ENCODE data around the gene ZNF519. TPM values are rescaled to one million over a fixed set of nuclear protein-coding genes. Genes with fewer than 3 reads are reported as not detected.
"Not testable (repeated sequence)": the region's sequence is repeated elsewhere in the genome, so short reads cannot be mapped to it uniquely, and the experiment has no call there.

ZNF519 gene
- total and polyA plus RNA-seq, 3 donors from 2014 or later, result 3.8 to 18.7 (median 12.6) TPM

DNA sequence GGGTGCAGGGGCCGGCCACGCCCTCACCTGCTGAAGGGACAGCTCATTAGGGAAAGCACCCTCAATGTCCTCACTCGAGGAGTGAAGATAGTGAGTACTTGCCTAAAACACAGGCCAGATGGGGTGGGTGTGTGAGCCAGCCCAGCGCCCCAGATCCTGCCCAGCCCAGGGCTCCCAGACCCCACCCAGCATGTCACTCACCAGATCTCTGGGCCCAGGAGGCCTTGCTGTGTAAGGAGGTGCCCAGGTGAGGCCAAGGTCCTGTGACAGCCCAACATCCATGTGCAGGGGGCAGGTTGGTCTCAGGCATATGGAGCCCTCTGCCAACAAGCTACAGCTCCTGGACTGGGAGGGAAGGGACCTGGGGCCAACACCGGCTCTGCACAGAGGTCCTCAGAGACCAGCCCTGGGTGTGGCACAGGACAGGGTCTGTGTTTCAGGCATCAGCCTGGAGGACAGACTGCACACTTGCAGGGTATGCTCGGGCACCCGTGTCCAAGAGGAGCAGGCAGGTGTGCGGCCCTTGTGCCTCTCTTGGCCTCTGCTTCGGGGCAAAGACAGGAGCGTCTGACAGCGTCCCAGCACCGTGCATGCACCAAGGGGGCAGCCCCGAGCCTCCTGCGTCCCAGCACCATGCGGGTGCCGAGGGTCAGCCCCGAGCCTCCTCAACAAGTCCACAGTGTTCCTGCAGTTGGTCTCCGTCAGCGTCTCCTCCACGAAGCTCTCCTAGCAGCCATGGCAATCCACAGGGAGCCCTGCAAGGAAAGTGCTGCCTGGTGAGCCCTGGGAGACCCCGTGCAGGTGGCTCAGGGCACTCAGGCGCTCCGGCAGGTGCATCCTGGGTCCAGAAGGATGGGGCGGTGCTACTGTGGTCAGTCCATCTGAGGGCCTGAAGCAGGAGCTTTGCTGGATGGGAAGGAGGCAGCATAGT lies 16.0 kb upstream of the ZNF519 start:
- H3K27ac ChIP-seq; intact Hi-C loops (cut with DNase I; ENCODE audit: low total_unique reads); H3K36me3 ChIP-seq (ENCODE audit: low read depth, missing control alignments); H3K27me3 ChIP-seq; H3K4me3 ChIP-seq; H3K4me1 ChIP-seq; H3K9me3 ChIP-seq; DNase-seq: not testable (repeated sequence)
- WGBS, 2 donors, result 77 to 85% methylated on average over 9 to 21 of the region's 24 CpGs

GRCh38 chr18:14146771-14147170 lies 14.5 kb upstream of the ZNF519 start:
- H3K27me3 ChIP-seq; H3K4me1 ChIP-seq; intact Hi-C loops (cut with DNase I; ENCODE audit: low total_unique reads); H3K4me3 ChIP-seq; H3K27ac ChIP-seq; H3K36me3 ChIP-seq (ENCODE audit: low read depth, missing control alignments); H3K9me3 ChIP-seq; DNase-seq: not testable (repeated sequence)
- 57 to 67% methylated on average over 13 to 14 of the region's 23 CpGs for WGBS, 2 donors

DNA sequence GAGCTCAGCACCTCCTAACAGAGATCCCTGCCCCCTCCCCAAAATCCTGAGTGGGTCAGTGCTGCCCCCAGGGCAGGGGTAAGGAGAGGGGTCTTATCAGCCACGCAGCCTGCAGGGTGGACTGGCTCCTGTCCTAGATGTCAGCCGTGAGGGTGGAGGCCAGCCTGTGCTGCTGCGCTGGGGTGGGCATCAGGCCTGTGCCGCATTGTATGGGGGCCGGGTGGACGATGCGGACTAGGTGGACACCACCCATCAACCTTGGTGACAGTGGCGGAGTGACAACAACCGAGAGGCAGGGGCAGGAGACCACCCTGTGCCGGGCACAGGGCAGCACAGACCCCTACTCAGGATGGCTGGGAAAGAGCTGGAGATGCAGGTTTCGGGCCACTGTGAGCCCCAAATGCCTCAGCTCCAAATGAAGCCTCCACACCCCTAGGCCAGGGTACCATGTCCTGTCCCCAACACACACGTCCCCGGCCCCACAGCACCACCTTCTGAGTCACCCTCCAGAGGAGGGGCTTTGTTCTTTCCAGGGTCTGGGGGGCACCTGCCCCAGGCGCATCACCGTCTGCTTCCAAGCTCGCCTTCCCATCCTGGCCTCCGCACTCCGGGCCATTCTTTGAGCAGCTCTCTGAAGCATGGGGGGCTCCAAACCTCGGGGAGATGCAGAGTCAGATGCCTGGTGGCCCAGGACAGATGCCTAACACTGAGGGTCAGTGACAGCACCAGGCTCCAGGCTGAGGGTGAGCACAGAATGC lies 13.5 kb upstream of the ZNF519 start:
- 50 to 89% methylated on average over 2 to 18 of the region's 19 CpGs for WGBS, 2 donors
- H3K9me3 ChIP-seq, DNase-seq: not testable (repeated sequence)

DNA sequence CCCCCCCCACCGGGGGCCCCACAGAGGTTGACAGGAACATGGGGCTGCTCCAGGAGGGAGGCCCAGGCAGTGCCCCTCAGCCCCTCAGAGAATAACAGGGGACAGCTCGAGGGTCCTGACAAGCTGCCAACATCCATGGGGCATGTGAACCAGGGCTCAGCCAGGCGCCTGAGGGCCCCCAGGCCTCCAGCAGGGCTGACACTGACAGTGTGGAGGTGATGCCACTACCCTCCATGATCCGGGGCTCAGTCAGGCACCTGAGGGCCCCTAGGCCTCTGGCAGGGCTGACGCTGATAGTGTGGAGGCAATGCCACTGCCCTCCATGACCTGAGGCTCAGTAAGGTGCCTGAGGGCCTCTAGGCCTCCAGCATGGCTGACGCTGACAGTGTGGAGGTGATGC lies 12.8 kb upstream of the ZNF519 start:
- H3K27me3 ChIP-seq; intact Hi-C loops (cut with DNase I; ENCODE audit: low total_unique reads); H3K27ac ChIP-seq; DNase-seq; H3K9me3 ChIP-seq; H3K4me3 ChIP-seq; H3K36me3 ChIP-seq (ENCODE audit: low read depth, missing control alignments); H3K4me1 ChIP-seq: not testable (repeated sequence)
- WGBS, 2 donors, result 90% methylated on average over 2 of the region's 6 CpGs; no CpG with 5 or more reads in 1 of the 2 donors

More for the DNA sequence above, 13.5 kb upstream of the ZNF519 start:
- H3K4me1 ChIP-seq; intact Hi-C loops (cut with DNase I; ENCODE audit: low total_unique reads); H3K4me3 ChIP-seq; H3K27ac ChIP-seq; H3K27me3 ChIP-seq; H3K36me3 ChIP-seq (ENCODE audit: low read depth, missing control alignments): not testable (repeated sequence)

DNA sequence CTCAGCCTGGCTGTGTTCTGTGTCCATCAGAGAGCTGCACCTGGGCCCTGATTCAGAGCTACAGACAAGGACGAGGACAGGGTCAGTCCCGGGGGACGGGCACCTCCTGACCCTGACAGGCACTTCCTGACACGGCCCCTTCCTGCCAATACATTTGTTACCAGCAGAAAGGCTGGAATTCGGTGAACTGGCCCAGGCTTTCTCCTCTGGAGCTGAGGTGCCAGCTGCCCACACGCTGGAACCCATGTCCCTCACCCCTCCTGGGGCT lies 12.3 kb upstream of the ZNF519 start:
- no peak overlapping the region for H3K4me3 ChIP-seq
- TF ChIP-seq, protein P1, sequence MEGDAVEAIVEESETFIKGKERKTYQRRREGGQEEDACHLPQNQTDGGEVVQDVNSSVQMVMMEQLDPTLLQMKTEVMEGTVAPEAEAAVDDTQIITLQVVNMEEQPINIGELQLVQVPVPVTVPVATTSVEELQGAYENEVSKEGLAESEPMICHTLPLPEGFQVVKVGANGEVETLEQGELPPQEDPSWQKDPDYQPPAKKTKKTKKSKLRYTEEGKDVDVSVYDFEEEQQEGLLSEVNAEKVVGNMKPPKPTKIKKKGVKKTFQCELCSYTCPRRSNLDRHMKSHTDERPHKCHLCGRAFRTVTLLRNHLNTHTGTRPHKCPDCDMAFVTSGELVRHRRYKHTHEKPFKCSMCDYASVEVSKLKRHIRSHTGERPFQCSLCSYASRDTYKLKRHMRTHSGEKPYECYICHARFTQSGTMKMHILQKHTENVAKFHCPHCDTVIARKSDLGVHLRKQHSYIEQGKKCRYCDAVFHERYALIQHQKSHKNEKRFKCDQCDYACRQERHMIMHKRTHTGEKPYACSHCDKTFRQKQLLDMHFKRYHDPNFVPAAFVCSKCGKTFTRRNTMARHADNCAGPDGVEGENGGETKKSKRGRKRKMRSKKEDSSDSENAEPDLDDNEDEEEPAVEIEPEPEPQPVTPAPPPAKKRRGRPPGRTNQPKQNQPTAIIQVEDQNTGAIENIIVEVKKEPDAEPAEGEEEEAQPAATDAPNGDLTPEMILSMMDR (IDR thresholded peaks at IDR 0.05), result no peak
- no peak for TF ChIP-seq POLR2A (IDR thresholded peaks at IDR 0.05)
- H3K27me3 ChIP-seq, result no peaks in the 10 kb centered on the region
- H3K9me3 ChIP-seq, result no peaks in the 10 kb centered on the region
- 76 to 79% methylated on average over 3 to 5 of the region's 6 CpGs for WGBS, 2 donors
- no peak for DNase-seq
- no peak overlapping the region for H3K27ac ChIP-seq
- H3K4me1 ChIP-seq, result no peaks in the 10 kb centered on the region
- intact Hi-C loops (cut with DNase I; ENCODE audit: low total_unique reads), result no loop called here
- H3K36me3 ChIP-seq (ENCODE audit: low read depth, missing control alignments), result no peaks in the 10 kb centered on the region

GRCh38 chr18:14143871-14144627 lies 11.8 kb upstream of the ZNF519 start:
- H3K27me3 ChIP-seq; intact Hi-C loops (cut with DNase I; ENCODE audit: low total_unique reads): not testable (repeated sequence)
- whole genome bisulfite sequencing, 2 donors, result 50 to 70% methylated on average over 2 to 16 of the region's 16 CpGs

DNA sequence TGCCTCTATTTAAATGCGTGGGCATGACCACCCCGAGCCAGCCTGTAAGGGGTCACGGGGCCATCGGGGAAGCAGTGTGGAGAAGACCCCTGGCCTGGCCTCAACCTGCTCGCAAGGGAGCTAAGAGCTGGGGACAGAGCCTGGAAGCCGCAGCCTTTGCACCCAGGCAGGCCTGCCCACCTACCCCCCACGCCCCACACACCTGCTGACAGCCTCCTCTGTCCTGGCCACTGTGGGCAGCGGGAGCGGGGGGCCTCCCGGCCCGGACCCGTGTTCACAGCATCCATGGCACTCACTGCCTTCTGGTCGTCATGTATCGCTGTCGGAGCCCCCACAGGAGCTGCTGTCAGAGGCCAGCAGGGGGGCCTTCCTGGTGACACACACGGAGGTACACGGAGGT lies 11.2 kb upstream of the ZNF519 start:
- H3K9me3 ChIP-seq; H3K27me3 ChIP-seq; DNase-seq; H3K36me3 ChIP-seq (ENCODE audit: low read depth, missing control alignments); H3K27ac ChIP-seq; intact Hi-C loops (cut with DNase I; ENCODE audit: low total_unique reads); H3K4me3 ChIP-seq; H3K4me1 ChIP-seq: not testable (repeated sequence)
- 84 to 85% methylated on average over 4 to 16 of the region's 17 CpGs for WGBS, 2 donors

More at GRCh38 chr18:14143871-14144627, 11.8 kb upstream of the ZNF519 start:
- not testable (repeated sequence) for H3K36me3 ChIP-seq (ENCODE audit: low read depth, missing control alignments); H3K4me3 ChIP-seq; H3K4me1 ChIP-seq; H3K27ac ChIP-seq; H3K9me3 ChIP-seq; DNase-seq

DNA sequence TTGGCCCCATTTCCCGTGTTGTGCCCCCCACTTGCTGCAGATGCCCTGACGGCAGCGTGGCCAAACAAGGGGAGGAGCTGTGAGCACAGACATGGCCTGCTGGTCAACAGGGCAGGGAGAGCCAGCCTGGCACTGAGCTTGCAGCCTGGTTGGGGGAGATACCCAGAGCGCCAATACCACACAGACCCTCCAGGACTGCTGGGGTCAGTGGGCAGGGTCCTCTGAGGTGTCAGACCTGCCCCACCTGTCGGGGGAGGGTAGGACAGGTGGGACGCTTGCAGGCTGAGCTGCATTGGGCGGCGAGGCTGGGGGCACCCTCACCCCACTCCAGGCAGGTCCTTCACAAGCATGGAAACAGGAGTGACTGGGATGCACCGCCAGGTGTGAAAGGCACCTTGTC lies 9.9 kb upstream of the ZNF519 start:
- H3K27ac ChIP-seq; DNase-seq; H3K4me3 ChIP-seq; H3K9me3 ChIP-seq; intact Hi-C loops (cut with DNase I; ENCODE audit: low total_unique reads); H3K36me3 ChIP-seq (ENCODE audit: low read depth, missing control alignments); H3K4me1 ChIP-seq; H3K27me3 ChIP-seq: not testable (repeated sequence)
- 86 to 100% methylated on average over 1 to 9 of the region's 9 CpGs for WGBS, 2 donors

GRCh38 chr18:14139583-14139982 lies 7.3 kb upstream of the ZNF519 start:
- H3K4me1 ChIP-seq; H3K27me3 ChIP-seq; H3K4me3 ChIP-seq; H3K36me3 ChIP-seq (ENCODE audit: low read depth, missing control alignments); intact Hi-C loops (cut with DNase I; ENCODE audit: low total_unique reads); H3K9me3 ChIP-seq; DNase-seq; H3K27ac ChIP-seq: not testable (repeated sequence)
- 81 to 89% methylated on average over 2 of the region's 2 CpGs for WGBS, 2 donors

- WGBS, 2 donors, result 81 to 84% methylated on average over 4 of the region's 4 CpGs
- H3K27ac ChIP-seq; H3K4me3 ChIP-seq; H3K36me3 ChIP-seq (ENCODE audit: low read depth, missing control alignments); H3K9me3 ChIP-seq; intact Hi-C loops (cut with DNase I; ENCODE audit: low total_unique reads); H3K27me3 ChIP-seq; DNase-seq; H3K4me1 ChIP-seq: not testable (repeated sequence)
Measured at GRCh38 chr18:14137971-14138370, 5.7 kb upstream of the ZNF519 start.
